ENCODE measurements around the gene ASS1. TPM values are rescaled to one million over a fixed set of nuclear protein-coding genes. Genes with fewer than 3 reads are reported as not detected.

The ASS1 gene
- total RNA-seq, 2 experiments from 2014 or later: 3.3 to 3.9 TPM

GRCh38 chr9:130480673-130481072 lies 35.9 kb downstream of the ASS1 start:
- Mint-ChIP-seq H3K27me3 (peaks cover 20% of the 10 kb centered on the region), H3K9me3 (no peaks in the 10 kb centered on the region), H3K4me1 (no peaks in the 10 kb centered on the region), H3K36me3 (ENCODE audit: low read depth) (no peaks in the 10 kb centered on the region), H3K27ac (no peak overlapping the region), H3K4me3 (no peak overlapping the region)
- POLR2A ChIA-PET: no interaction called here
- DNase-seq: no peak
- CTCF ChIA-PET: no interaction called here

GRCh38 chr9:130482463-130482862 lies 37.7 kb downstream of the ASS1 start:
- no peak overlapping the region for H3K4me3 Mint-ChIP-seq
- no peaks in the 10 kb centered on the region for H3K36me3 Mint-ChIP-seq (ENCODE audit: low read depth)
- ChIA-PET CTCF (no interaction called here), POLR2A (no interaction called here)
- H3K27ac Mint-ChIP-seq: no peak overlapping the region
- no peaks in the 10 kb centered on the region for H3K4me1 Mint-ChIP-seq
- no peaks in the 10 kb centered on the region for H3K9me3 Mint-ChIP-seq
- no peak for DNase-seq
- H3K27me3 Mint-ChIP-seq: peaks cover 20% of the 10 kb centered on the region

DNA sequence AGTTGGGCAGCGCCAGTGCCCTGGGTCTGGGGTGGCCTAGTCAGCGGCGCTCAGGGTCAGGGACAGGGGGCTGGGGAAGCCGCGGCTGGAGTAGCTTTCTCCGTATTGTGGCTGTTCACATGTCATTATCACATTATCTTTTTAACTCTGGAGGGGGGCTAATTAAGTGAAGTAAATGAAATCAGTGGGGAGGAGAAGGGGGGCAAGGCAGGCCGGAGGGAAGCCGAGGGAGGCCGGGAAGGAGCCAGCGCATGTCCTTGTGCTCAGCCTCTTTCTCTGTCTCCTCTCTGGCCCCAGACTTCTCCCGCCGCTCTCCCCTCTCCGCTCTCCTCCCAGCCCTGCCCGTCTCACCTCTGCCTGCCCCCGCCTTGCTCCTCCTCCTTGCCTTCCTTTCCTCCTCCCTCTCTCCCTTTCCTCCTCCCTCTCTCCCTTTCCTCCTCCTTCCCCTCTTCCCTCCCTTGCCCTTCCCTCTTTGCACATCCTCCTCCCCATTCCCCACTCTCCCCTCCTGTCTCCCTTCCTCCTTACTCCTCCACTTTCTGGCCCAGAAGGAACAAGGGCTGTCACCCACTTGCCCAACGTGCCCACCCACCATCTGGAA lies 38.7 kb downstream of the ASS1 start:
- no peak for DNase-seq
- Mint-ChIP-seq H3K9me3 (no peaks in the 10 kb centered on the region), H3K27ac (no peak overlapping the region), H3K4me3 (no peak overlapping the region), H3K27me3 (peaks cover 20% of the 10 kb centered on the region), H3K4me1 (no peaks in the 10 kb centered on the region), H3K36me3 (ENCODE audit: low read depth) (no peaks in the 10 kb centered on the region)
- CTCF ChIA-PET: no interaction called here
- POLR2A ChIA-PET: no interaction called here

DNA sequence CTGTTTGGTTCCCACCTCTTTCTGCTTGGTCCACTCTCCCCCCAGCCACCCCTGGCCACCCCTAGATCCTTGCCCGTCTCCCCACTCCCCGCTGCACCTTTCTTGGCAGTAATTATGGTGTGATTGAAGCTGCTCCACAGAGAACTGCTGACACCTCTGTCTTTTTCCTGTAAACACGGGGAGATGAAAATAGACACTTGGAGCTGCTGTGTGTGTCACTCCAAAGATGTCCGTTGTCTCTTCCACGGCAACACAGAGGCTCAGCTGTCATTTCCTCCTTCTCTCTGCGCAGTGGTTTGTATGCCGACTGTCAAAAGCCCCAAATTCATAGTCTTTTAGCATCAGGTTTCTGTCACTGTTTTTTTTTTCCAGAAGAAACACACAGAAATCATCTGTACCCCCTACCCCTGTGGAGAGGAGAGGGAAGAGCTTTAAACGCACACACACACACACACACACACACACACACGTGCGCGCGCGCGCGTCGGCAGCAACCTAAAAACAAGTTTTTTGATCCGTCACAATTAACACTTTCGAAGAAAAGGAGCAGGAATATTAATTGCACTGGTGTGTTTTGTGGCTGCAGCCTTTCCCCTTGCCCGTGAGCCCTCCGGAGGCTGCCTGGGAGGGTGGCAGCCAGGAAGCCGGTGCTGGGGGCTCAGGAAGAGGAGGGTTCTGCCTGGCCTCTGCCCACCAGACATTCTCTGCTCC lies 39.8 kb downstream of the ASS1 start:
- CTCF ChIA-PET: no interaction called here
- DNase-seq: no peak
- no peak overlapping the region for H3K27ac Mint-ChIP-seq
- H3K27me3 Mint-ChIP-seq: peaks cover 20% of the 10 kb centered on the region
- H3K36me3 Mint-ChIP-seq (ENCODE audit: low read depth): no peaks in the 10 kb centered on the region
- no peak overlapping the region for H3K4me3 Mint-ChIP-seq
- POLR2A ChIA-PET: no interaction called here
- H3K4me1 Mint-ChIP-seq: no peaks in the 10 kb centered on the region
- H3K9me3 Mint-ChIP-seq: no peaks in the 10 kb centered on the region

DNA sequence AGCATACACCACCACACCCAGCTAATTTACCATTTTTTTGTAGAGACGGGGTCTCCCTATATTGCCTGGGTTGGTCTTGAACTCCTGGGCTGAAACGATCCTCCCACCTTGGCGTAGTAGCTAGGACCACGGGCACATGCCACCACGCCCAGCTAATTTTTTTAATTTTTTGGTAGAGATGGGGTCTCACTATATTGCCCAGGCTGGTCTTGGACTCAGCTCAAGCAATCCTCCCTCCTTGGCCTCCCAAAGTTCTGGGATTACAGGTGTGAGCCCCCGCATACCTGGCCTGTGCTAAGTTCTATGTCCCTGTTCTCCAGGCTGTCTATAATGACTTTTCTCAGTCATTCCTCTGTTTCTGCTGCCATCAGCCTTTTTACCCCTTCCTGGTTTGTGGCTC lies 41.3 kb downstream of the ASS1 start:
- DNase-seq: no peak
- peaks cover 20% of the 10 kb centered on the region for H3K27me3 Mint-ChIP-seq
- POLR2A ChIA-PET: no interaction called here
- H3K9me3 Mint-ChIP-seq: no peaks in the 10 kb centered on the region
- H3K27ac Mint-ChIP-seq: no peak overlapping the region
- CTCF ChIA-PET: no interaction called here
- no peaks in the 10 kb centered on the region for H3K36me3 Mint-ChIP-seq (ENCODE audit: low read depth)
- no peaks in the 10 kb centered on the region for H3K4me1 Mint-ChIP-seq
- H3K4me3 Mint-ChIP-seq: no peak overlapping the region

DNA sequence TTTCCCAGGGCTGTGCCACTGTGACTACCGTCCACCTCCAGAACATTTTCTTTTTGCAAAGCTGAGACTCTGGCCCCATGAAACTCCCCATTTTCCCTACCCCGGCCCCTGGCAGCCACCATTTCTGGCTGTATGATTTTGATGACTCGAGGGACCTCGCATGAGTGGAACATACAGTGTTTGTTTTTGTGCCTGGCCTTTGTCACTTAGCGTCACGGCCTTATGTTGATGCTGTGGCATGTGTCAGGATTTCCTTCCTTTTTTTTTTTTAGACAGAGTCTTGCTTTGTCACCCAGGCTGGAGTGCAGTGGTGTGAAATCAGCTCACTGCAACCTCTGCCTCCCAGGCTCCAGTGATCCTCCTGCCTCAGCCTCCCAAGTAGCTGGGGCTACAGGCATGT lies 42.7 kb downstream of the ASS1 start:
- H3K4me1 Mint-ChIP-seq: no peaks in the 10 kb centered on the region
- H3K27me3 Mint-ChIP-seq: peaks cover 18% of the 10 kb centered on the region
- H3K4me3 Mint-ChIP-seq: no peak overlapping the region
- ChIA-PET CTCF (no interaction called here), POLR2A (no interaction called here)
- H3K9me3 Mint-ChIP-seq: no peaks in the 10 kb centered on the region
- no peak for DNase-seq
- no peaks in the 10 kb centered on the region for H3K36me3 Mint-ChIP-seq (ENCODE audit: low read depth)
- H3K27ac Mint-ChIP-seq: no peak overlapping the region

DNA sequence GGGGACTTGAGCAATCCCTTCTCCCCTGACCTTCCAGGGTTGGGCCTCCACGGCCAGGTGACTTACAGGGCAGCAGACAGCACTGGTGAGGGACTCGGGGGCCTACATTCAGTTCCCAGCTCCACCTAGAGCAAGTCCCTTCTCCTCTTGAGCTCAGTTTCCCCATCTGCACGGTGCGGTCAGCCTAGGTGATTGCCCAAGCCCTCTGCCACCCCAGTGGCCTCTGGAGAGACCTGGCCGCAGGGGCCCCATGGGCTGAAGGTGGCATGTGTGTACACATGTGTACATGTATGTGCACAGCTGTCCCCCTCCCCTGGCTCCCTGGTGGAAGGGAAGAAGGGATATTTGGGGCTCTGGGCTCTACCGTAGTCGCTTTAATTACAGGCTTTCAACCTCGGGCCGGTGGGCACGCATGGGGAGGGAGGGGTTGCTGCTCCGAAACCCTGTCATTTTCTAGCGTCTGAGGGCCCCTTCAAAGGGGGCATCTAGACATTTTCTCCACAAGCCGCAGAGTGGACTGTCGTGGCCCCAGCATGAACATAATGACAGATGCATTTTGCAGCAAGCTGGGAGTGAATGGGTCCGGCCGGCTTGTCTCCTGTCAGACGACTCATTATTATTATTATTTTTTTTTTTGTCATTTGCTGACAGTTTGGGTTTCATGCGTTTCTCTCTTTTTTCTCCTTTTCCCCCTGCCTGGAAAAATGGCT lies 44.0 kb downstream of the ASS1 start:
- POLR2A ChIA-PET: no interaction called here

DNA sequence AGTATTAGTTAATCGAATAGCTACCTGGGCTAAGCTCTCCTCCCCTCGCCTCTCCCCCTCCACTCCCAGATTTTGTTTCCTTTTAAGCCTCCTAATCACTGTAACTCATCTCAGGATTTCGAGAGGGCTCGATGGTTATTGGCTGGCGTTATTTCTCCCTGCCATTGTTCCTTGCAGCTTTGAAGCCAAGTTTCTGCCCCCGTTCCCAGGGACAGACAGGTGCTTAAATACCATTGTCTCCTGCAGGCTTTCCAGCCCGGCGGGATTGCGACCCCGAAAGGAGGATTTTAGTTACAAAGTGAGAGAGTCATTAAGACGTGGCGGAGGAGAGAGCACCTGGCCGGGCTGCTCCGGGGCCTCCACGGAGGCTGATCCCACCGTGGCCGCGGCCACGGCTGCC lies 46.2 kb downstream of the ASS1 start:
- Mint-ChIP-seq H3K4me3 (no peak overlapping the region), H3K27ac (no peak overlapping the region), H3K36me3 (ENCODE audit: low read depth) (no peaks in the 10 kb centered on the region), H3K4me1 (no peaks in the 10 kb centered on the region), H3K27me3 (no peaks in the 10 kb centered on the region), H3K9me3 (peaks cover 6% of the 10 kb centered on the region)
- no peak for DNase-seq
- ChIA-PET CTCF (no interaction called here), POLR2A (no interaction called here)

More for the DNA sequence above, 44.0 kb downstream of the ASS1 start:
- Mint-ChIP-seq H3K4me3 (no peak overlapping the region), H3K36me3 (ENCODE audit: low read depth) (no peaks in the 10 kb centered on the region), H3K27me3 (peaks cover 8% of the 10 kb centered on the region), H3K9me3 (no peaks in the 10 kb centered on the region), H3K4me1 (no peaks in the 10 kb centered on the region), H3K27ac (no peak overlapping the region)
- CTCF ChIA-PET: no interaction called here
- DNase-seq: no peak

DNA sequence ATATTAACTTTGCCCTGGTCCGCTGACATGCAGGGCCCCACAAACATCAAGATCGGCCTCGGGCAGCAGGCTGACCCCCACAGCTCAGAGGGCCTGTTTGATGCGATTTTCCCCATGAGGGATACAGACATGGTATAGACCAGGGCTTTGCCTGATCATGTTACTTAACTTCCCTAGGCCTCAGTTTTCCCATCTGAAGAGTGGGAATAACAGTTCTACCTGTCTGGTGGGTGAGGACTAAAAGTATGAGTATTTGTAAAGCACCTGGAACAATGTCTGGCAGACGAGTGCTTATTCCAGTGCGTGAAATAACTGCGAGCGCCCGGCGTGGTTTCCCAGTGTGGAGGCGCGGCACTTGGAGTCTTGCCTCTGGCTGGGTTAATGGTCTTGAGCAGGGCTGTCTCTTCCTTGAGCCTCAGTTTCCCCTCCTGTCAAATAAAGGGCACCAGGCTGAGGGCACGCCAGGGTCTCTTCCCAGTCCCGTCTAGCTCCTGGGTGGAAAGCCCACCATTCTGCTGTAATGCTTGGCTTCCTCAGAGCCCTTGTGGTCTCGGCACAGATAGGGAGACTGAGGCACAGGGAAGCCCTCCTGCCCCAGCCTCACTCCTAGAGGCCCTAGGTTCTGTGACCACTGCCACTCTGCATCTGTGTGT lies 47.2 kb downstream of the ASS1 start:
- CTCF ChIA-PET: interaction anchor here (0.5 kb wide), 1 partner anchor 52 kb away, joined by 3 read pairs; no protein-coding TSS in a partner anchor
- Mint-ChIP-seq H3K4me1 (no peaks in the 10 kb centered on the region), H3K9me3 (peaks cover 6% of the 10 kb centered on the region), H3K36me3 (ENCODE audit: low read depth) (no peaks in the 10 kb centered on the region), H3K4me3 (no peak overlapping the region), H3K27me3 (no peaks in the 10 kb centered on the region), H3K27ac (no peak overlapping the region)
- no peak for DNase-seq
- POLR2A ChIA-PET: no interaction called here

- Mint-ChIP-seq H3K27me3 (no peaks in the 10 kb centered on the region), H3K9me3 (peaks cover 6% of the 10 kb centered on the region), H3K36me3 (ENCODE audit: low read depth) (no peaks in the 10 kb centered on the region), H3K4me3 (no peak overlapping the region), H3K27ac (no peak overlapping the region), H3K4me1 (no peaks in the 10 kb centered on the region)
- ChIA-PET CTCF (interaction anchor here (0.6 kb wide), 1 partner anchor 35 kb away, joined by 4 read pairs; no protein-coding TSS in a partner anchor), POLR2A (no interaction called here)
- no peak for DNase-seq
Measured at GRCh38 chr9:130493021-130493420, 48.3 kb downstream of the ASS1 start.

GRCh38 chr9:130493476-130493875 lies 48.7 kb downstream of the ASS1 start:
- Mint-ChIP-seq H3K36me3 (ENCODE audit: low read depth) (no peaks in the 10 kb centered on the region), H3K4me3 (no peak overlapping the region), H3K4me1 (no peaks in the 10 kb centered on the region), H3K27ac (no peak overlapping the region), H3K27me3 (no peaks in the 10 kb centered on the region), H3K9me3 (peaks cover 6% of the 10 kb centered on the region)
- DNase-seq: no peak
- CTCF ChIA-PET: no interaction called here
- POLR2A ChIA-PET: no interaction called here

DNA sequence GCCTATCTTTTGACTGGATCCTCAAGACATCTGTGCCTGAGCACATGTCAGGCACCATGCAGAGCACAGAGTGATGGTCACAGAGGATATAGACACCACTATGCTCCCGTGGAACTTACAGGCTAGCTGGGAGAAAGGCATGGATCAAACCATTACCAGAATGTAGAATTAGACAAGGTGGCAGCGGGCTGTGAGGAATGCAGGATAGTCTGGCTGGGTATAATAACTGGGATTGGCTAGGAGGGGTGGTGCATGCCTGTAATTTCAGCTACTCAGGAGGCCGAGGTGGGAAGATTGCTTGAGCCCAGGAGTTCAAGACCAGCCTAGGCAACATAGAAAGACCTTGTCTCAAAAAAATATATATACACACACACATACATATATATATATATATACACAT lies 50.3 kb downstream of the ASS1 start:
- ChIA-PET POLR2A (no interaction called here), CTCF (interaction anchor here (1.1 kb wide), 1 partner anchor 45 kb away, joined by 3 read pairs; no protein-coding TSS in a partner anchor)
- Mint-ChIP-seq H3K36me3 (ENCODE audit: low read depth) (no peaks in the 10 kb centered on the region), H3K4me1 (no peaks in the 10 kb centered on the region), H3K9me3 (peaks cover 6% of the 10 kb centered on the region), H3K27ac (no peak overlapping the region), H3K27me3 (no peaks in the 10 kb centered on the region), H3K4me3 (no peak overlapping the region)
- DNase-seq: no peak

- Mint-ChIP-seq H3K4me1 (no peaks in the 10 kb centered on the region), H3K36me3 (ENCODE audit: low read depth) (no peaks in the 10 kb centered on the region), H3K9me3 (peaks cover 6% of the 10 kb centered on the region), H3K4me3 (no peak overlapping the region), H3K27ac (no peak overlapping the region), H3K27me3 (no peaks in the 10 kb centered on the region)
- no peak for DNase-seq
- ChIA-PET POLR2A (no interaction called here), CTCF (no interaction called here)
Measured at GRCh38 chr9:130497139-130497538, 52.4 kb downstream of the ASS1 start.

All from activated CD4-positive, alpha-beta T cell treated with anti-CD3 and anti-CD28 coated beads, Interleukin-2, amount 10 ng/mL, durations not matched to agents 7 days and 5 days (primary cell).